Adrenal gland (tissue), 12 donors: ENCODE measurements around the gene SUPT4H1. TPM values are rescaled to one million over a fixed set of nuclear protein-coding genes. Genes with fewer than 3 reads are reported as not detected.

Source experiments
- DNase-seq, 7 donors: peaks; one replicate each; pipeline ENCODE4 v3.0.0-alpha.2; 2019 to 2020
- H3K27ac ChIP-seq, 5 donors: fragments of 200-600 bp; sonication (generic) in 4 of 5; 1 replicate in 3 of 5; 2 replicates in 2 of 5; pipeline versions ENCODE4 v1.5.1 to v1.8.0; 2016 to 2020; ENCODE audit warnings: mild to moderate bottlenecking in 1 of 5
- H3K27me3 ChIP-seq: fragments of 200-600 bp; 2 replicates; pipeline ENCODE4 v1.8.0; 2021
- H3K36me3 ChIP-seq, 2 donors: fragments of 200-600 bp; replicated peaks in 1 of 2; 1 replicate in 1 of 2; 2 replicates in 1 of 2; pipeline versions ENCODE4 v1.5.1 to v1.8.0; 2018 to 2022
- H3K4me1 ChIP-seq, 2 donors: fragments of 200-600 bp; replicated peaks in 1 of 2; 1 replicate in 1 of 2; 2 replicates in 1 of 2; pipeline versions ENCODE4 v1.5.1 to v1.8.0; 2018 to 2021
- H3K4me3 ChIP-seq, 4 donors: fragments of 200-600 bp; sonication (generic) in 3 of 4; one replicate each; pipeline ENCODE4 v1.5.1; 2016 to 2018
- H3K9me3 ChIP-seq, 3 donors: fragments of 200-600 bp; sonication (generic) in 1 of 3; replicated peaks in 1 of 3; 1 replicate in 2 of 3; 2 replicates in 1 of 3; pipeline versions ENCODE4 v1.5.1 to v1.8.0; 2016 to 2021
- CTCF ChIP-seq, 6 experiments: fragments of 450-650 bp in 4 of 6; fragments of 200-600 bp in 2 of 6; sonication (generic) in 1 of 6; IDR thresholded peaks; 1 replicate in 5 of 6; 2 replicates in 1 of 6; pipeline versions ENCODE4 v1.5.1 to v1.8.0; 2016 to 2021; ENCODE audit warnings: antibody characterized with exemption in 6 of 6, mild to moderate bottlenecking in 2 of 6, moderate library complexity in 1 of 6
- POLR2A ChIP-seq, 2 donors: fragments of 450-650 bp; IDR thresholded peaks; one replicate each; pipeline ENCODE4 v1.6.1; 2017; ENCODE audit warnings: antibody characterized with exemption in 2 of 2, mild to moderate bottlenecking in 2 of 2, moderate library complexity in 1 of 2
- WGBS, 4 donors: extraction: QIAGEN DNeasy Blood & Tissue Kit in 2 of 4; methylation state at CpG; one replicate each; pipeline versions ENCODE4 v1.1.5 to v1.1.7; 2013 to 2017; 5-methylcytosine and 5-hydroxymethylcytosine counted together
- intact Hi-C, 2 donors: fragments of 100-400 bp; cut with DNase I; formaldehyde crosslinking; loops; one replicate each; pipeline versions ENCODE4 v1.14.1 to v1.15.0; 2022 to 2023
- polyA plus RNA-seq, 3 donors: library from polyadenylated mRNA; stranded (reverse); fragments of 200-250 nt in 2 of 3; fragments of 350-450 nt in 1 of 3; fragmentation: Illumina TruSeq in 1 of 3; extraction: RNeasy Lipid Tissue Mini Kit (QIAGEN cat#74804) in 1 of 3; gene quantifications; one replicate each; pipeline ENCODE4 v1.2.3, GENCODE V29; 2013 to 2014
- total RNA-seq, 9 donors: library from RNA; depleted of rRNA in 4 of 9; stranded (reverse); fragments of >200 nt in 4 of 9; fragments of 120-200 nt in 1 of 9; fragmentation: NEBNext Ultra II Directional in 1 of 9; extraction: Animal tissue kit (Norgen Biotek cat#: 25700) in 1 of 9; gene quantifications; one replicate each; pipeline versions ENCODE4 v1.1.0 to v1.2.4, GENCODE V29; 2013 to 2023
- donor health status: healthy with polysubstance abuse.
- donor health status: Bipolar disorder and iron deficiency.
- donor health status: DM: yes; HTN: yes; CAD: no.
- donor health status: DM: no; HTN: no; CAD: no.
- donor health status: DM: no; HTN: no; CAD: no.
- donor health status: DM: yes; HTN: yes; CAD: no.

Gene SUPT4H1
- total and polyA plus RNA-seq, 12 donors = 58.6 to 178 (median 90.3) TPM

GRCh38 chr17:58373923-58374322, 21.9 kb upstream of the SUPT4H1 start:
- no peaks in the 10 kb centered on the region for H3K36me3 ChIP-seq
- TF ChIP-seq POLR2A (IDR thresholded peaks at IDR 0.05) (no peak), CTCF (IDR thresholded peaks at IDR 0.05) (no peak)
- no peaks in the 10 kb centered on the region for H3K27me3 ChIP-seq
- H3K4me1 ChIP-seq = no peaks in the 10 kb centered on the region
- no peak overlapping the region for H3K4me3 ChIP-seq
- no peak for DNase-seq
- WGBS, 4 donors = 91 to 97% (median 94%) methylated on average over 1 of the region's 1 CpG
- intact Hi-C loops = no loop called here
- H3K9me3 ChIP-seq = no peaks in the 10 kb centered on the region
- H3K27ac ChIP-seq = no peak overlapping the region

- intact Hi-C loops = no loop called here
- DNase-seq = no peak
- Histone ChIP-seq H3K27me3 (no peaks in the 10 kb centered on the region), H3K27ac (no peak overlapping the region), H3K9me3 (no peaks in the 10 kb centered on the region), H3K4me1 (peaks cover 0 to under 1% of the 10 kb centered on the region in 2 donors), H3K4me3 (no peak overlapping the region), H3K36me3 (no peaks in the 10 kb centered on the region)
- WGBS, 4 donors = 83 to 92% (median 88%) methylated on average over 4 to 5 of the region's 5 CpGs
- TF ChIP-seq CTCF (IDR thresholded peaks at IDR 0.05) = no peak
- no peak for TF ChIP-seq POLR2A (IDR thresholded peaks at IDR 0.05)
These were observed 21.0 kb upstream of the SUPT4H1 start for GRCh38 chr17:58373003-58373402.

GRCh38 chr17:58371300-58371950, 19.4 kb upstream of the SUPT4H1 start:
- intact Hi-C loops = no loop called here
- H3K4me3 ChIP-seq = no peak overlapping the region
- H3K9me3 ChIP-seq = no peaks in the 10 kb centered on the region
- TF ChIP-seq CTCF (IDR thresholded peaks at IDR 0.05) (no peak), POLR2A (IDR thresholded peaks at IDR 0.05) (no peak)
- H3K36me3 ChIP-seq = no peaks in the 10 kb centered on the region
- no peaks in the 10 kb centered on the region for H3K27me3 ChIP-seq
- no peak overlapping the region for H3K27ac ChIP-seq
- peaks cover 8 to 10% of the 10 kb centered on the region in 2 donors for H3K4me1 ChIP-seq
- DNase-seq = no peak
- 80 to 91% (median 84%) methylated on average over 6 of the region's 6 CpGs for WGBS, 4 donors

GRCh38 chr17:58370716-58371115, 18.7 kb upstream of the SUPT4H1 start:
- no peak for DNase-seq
- Histone ChIP-seq H3K4me3 (no peak overlapping the region), H3K27ac (no peak overlapping the region), H3K4me1 (peaks cover 14 to 17% of the 10 kb centered on the region in 2 donors), H3K36me3 (no peaks in the 10 kb centered on the region), H3K27me3 (no peaks in the 10 kb centered on the region), H3K9me3 (no peaks in the 10 kb centered on the region)
- TF ChIP-seq POLR2A (IDR thresholded peaks at IDR 0.05) (no peak), CTCF (IDR thresholded peaks at IDR 0.05) (no peak)
- WGBS, 4 donors = 78 to 91% (median 81%) methylated on average over 9 of the region's 9 CpGs
- intact Hi-C loops = no loop called here
